Breast epithelium (tissue), 3 donors: ENCODE data around the gene IFI44.

ENCODE experiments used
- POLR2A ChIP-seq: fragments of 450-650 bp; IDR thresholded peaks from one replicate; pipeline ENCODE4 v1.6.1; 2016; ENCODE audit warnings: antibody characterized with exemption, mild to moderate bottlenecking, moderate library complexity
- TF ChIP-seq, protein P1 (sequence below), 3 donors: fragments of 450-650 bp; IDR thresholded peaks; one replicate each; pipeline ENCODE4 v1.5.1; 2016 to 2017; ENCODE audit warnings: antibody characterized with exemption in 3 of 3, mild to moderate bottlenecking in 3 of 3, moderate library complexity in 3 of 3

GRCh38 chr1:78641558-78641957, 8.1 kb upstream of the IFI44 start:
- TF ChIP-seq, protein P1, sequence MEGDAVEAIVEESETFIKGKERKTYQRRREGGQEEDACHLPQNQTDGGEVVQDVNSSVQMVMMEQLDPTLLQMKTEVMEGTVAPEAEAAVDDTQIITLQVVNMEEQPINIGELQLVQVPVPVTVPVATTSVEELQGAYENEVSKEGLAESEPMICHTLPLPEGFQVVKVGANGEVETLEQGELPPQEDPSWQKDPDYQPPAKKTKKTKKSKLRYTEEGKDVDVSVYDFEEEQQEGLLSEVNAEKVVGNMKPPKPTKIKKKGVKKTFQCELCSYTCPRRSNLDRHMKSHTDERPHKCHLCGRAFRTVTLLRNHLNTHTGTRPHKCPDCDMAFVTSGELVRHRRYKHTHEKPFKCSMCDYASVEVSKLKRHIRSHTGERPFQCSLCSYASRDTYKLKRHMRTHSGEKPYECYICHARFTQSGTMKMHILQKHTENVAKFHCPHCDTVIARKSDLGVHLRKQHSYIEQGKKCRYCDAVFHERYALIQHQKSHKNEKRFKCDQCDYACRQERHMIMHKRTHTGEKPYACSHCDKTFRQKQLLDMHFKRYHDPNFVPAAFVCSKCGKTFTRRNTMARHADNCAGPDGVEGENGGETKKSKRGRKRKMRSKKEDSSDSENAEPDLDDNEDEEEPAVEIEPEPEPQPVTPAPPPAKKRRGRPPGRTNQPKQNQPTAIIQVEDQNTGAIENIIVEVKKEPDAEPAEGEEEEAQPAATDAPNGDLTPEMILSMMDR (IDR thresholded peaks at IDR 0.05), result no peak
- TF ChIP-seq POLR2A, result no peak
